Mucosa of stomach (tissue), 1 donor: Measurements from ENCODE around the gene H2BW1.
"Not testable (repeated sequence)": the region's sequence is repeated elsewhere in the genome, so short reads cannot be mapped to it uniquely, and the experiment has no call there.

Source experiments
- H3K27me3 ChIP-seq: one replicate; pipeline ENCODE4 v1.7.0; 2013; ENCODE audit warnings: mild to moderate bottlenecking, low read length; ENCODE audit not compliant: control insufficient read depth, insufficient read depth
- H3K36me3 ChIP-seq: one replicate; pipeline ENCODE4 v1.7.0; 2013; ENCODE audit warnings: low read length; ENCODE audit not compliant: control insufficient read depth, insufficient read depth
- H3K4me1 ChIP-seq: one replicate; pipeline ENCODE4 v1.7.0; 2013; ENCODE audit warnings: mild to moderate bottlenecking, low read length; ENCODE audit not compliant: control insufficient read depth, insufficient read depth
- H3K4me3 ChIP-seq: one replicate; pipeline ENCODE4 v1.7.0; 2013; ENCODE audit warnings: low read length
- H3K9ac ChIP-seq: one replicate; pipeline ENCODE4 v1.7.0; 2013; ENCODE audit warnings: mild to moderate bottlenecking, low read length, moderate library complexity
- H3K9me3 ChIP-seq: one replicate; pipeline ENCODE4 v1.7.0; 2013; ENCODE audit warnings: mild to moderate bottlenecking, low read length, moderate library complexity; ENCODE audit not compliant: control insufficient read depth
- donor health status: Pancreatic carcinoma.

Gene H2BW1

DNA sequence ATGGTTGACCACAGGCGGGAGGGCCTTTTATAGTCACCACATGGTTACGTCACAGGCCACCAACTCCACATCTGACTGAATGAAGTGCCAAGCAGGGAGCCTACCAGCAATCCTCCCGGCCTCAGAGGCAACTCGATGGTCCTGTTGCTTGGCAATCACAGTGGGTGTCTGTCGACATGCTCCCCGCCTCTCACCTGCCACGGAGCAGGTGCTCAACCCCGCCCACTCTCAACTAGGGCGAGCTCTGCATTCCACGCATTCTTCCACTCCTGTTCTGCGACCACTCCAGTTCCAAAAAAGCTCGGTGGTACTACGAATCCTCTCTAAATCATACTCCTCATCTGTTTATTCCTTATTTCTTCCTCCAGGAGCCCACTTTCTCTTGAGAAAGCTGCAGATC lies 30.0 kb downstream of the H2BW1 start:
- H3K4me3 ChIP-seq, H3K4me1 ChIP-seq, H3K36me3 ChIP-seq, H3K9me3 ChIP-seq, H3K9ac ChIP-seq, H3K27me3 ChIP-seq: not testable (repeated sequence)

DNA sequence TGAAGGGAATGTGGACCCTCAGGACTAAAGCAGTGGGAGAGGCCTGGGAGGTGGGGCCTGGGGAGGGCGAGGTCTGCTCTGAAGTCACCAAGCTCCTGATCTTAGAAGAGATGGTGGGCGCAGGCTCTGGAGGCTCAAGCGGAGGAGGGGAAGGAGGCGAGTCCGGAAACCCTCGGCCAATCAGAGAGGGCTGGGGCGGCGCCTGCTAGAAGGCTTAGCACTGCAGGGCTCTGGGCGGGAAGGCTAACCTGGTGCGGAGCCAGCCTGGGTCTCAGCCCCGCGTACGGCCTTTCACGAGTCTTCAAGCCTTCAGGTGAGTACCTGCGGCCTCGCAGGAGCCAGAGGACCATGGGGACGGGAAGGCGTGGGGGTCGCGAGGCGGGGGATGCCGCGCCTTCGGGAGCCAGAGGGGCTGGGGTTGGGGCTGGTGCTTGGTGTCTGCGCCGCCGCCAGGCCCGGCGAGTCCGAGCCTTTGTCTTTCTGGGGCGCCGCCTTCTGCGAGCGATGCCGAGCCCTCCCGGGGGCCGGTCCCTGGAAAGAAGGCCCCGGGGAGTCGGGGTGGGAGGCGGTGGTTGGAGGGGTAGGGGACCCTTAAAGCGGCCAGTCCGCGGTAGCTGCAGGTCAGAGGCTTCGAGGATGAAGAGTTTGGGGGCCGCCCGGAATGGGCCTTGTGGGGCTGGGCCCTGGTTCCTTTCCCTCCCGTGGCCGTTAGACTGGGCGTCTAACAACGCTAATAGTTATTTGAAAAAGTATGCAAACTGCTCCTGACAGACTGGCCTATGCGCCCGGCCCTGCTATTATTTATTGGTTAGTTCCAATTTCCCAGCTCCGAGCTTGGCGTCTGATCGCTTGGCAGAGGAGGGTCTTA lies 50.9 kb downstream of the H2BW1 start, which contains the start of gene TMSB15B:
Gene TMSB15B, plus strand, starts transcription at position 217 of the 868 bp plus-strand sequence.
- H3K4me1 ChIP-seq, H3K9me3 ChIP-seq, H3K4me3 ChIP-seq, H3K9ac ChIP-seq, H3K27me3 ChIP-seq, H3K36me3 ChIP-seq: not testable (repeated sequence)
